RWPE2 (cell line): Measurements from ENCODE around the gene ZNF439.

ENCODE experiments used
- ATAC-seq: fragments of 200-7000 bp; cut with Tn5 transposase; 3 replicates; pipeline ENCODE4 v1.9.1; 2021; ENCODE audit warnings: low read depth
- DNase-seq: peaks from one replicate; pipeline ENCODE4 v3.0.0-alpha.2; 2020; ENCODE audit warnings: low spot score
- H3K27ac ChIP-seq: fragments of 450-650 bp; 2 replicates; pipeline ENCODE4 v1.5.1; 2017; ENCODE audit warnings: mild to moderate bottlenecking; ENCODE audit not compliant: poor library complexity, severe bottlenecking
- H3K27me3 ChIP-seq: fragments of 250-450 bp; sonication (Bioruptor Pico); 2 replicates; pipeline ENCODE4 v1.5.1; 2021; ENCODE audit warnings: mild to moderate bottlenecking, moderate library complexity; ENCODE audit not compliant: insufficient read depth, poor library complexity, severe bottlenecking
- H3K36me3 ChIP-seq: fragments of 250-450 bp; sonication (Bioruptor Pico); 2 replicates; pipeline ENCODE4 v1.5.1; 2020; ENCODE audit warnings: low read depth, mild to moderate bottlenecking, moderate library complexity
- H3K4me1 ChIP-seq: fragments of 250-450 bp; sonication (Bioruptor Pico); 2 replicates; pipeline ENCODE4 v1.5.1; 2021; ENCODE audit warnings: mild to moderate bottlenecking, moderate library complexity; ENCODE audit not compliant: insufficient read depth, poor library complexity, severe bottlenecking
- H3K4me3 ChIP-seq: fragments of 250-450 bp; sonication (Bioruptor Pico); 2 replicates; pipeline ENCODE4 v1.5.1; 2021; ENCODE audit warnings: mild to moderate bottlenecking, moderate library complexity; ENCODE audit not compliant: severe bottlenecking
- H3K9me3 ChIP-seq: fragments of 250-450 bp; sonication (Bioruptor Pico); 2 replicates; pipeline ENCODE4 v1.5.1; 2021; ENCODE audit warnings: mild to moderate bottlenecking, moderate library complexity; ENCODE audit not compliant: severe bottlenecking
- TF ChIP-seq, protein P1 (sequence below): fragments of 450-650 bp; IDR thresholded peaks from one replicate; pipeline ENCODE4 v1.5.1; 2017; ENCODE audit warnings: mild to moderate bottlenecking, moderate library complexity; ENCODE audit not compliant: poor library complexity, severe bottlenecking

The ZNF439 gene

DNA sequence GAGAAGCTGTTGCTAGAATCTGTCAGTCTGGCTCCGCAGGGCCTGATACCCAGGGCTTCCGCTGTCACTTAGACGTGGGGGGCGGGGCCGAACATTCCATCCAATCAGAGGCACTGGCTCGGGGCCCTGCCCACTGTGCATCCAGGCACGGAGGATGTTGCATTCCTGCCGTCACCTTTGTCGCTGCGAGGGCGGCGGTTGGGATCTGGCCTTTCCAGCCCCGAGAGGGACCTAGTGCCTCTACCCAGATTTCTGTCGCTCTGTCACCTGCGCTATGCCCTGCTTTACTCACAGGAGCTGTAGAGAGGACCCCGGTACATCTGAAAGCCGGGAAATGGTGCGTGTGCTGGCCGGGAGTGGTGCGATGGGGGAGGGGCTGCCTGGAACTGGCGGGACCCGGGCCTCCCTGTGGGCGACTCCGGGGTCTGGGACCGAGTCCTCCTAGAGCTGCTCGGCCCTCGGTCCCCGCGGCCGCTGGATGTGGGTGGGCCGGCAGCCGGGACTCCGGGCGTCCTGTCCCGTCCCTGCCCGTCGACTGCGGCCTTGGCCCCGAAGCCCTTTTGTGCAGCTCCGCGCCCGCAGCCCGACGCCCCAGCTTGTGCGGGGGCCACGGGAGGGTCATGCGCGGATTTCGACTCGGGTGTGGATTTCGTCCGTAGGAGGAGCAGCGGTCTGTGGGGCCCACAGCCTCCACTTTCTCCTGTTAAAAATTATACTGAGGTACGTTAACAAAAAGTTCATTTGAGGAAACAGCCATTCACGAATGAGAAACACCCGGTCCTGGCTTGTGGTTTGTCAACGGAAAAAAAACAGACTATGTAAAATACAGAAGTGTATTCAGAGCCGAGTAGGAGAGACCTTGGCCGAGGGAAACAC, at the start of gene ZNF439:
TSS of gene ZNF439 (plus strand) at position 133 of the 876 bp plus-strand sequence. CDS start at position 275, 142 bp downstream.
- Histone ChIP-seq H3K36me3 (no peaks in the 10 kb centered on the region), H3K27ac (no peak within 1 kb of the TSS), H3K4me1 (no peaks in the 10 kb centered on the region), H3K27me3 (no peaks in the 10 kb centered on the region), H3K9me3 (no peaks in the 10 kb centered on the region), H3K4me3 (peak within 1 kb of the TSS; percentile 36)
- TF ChIP-seq, protein P1, sequence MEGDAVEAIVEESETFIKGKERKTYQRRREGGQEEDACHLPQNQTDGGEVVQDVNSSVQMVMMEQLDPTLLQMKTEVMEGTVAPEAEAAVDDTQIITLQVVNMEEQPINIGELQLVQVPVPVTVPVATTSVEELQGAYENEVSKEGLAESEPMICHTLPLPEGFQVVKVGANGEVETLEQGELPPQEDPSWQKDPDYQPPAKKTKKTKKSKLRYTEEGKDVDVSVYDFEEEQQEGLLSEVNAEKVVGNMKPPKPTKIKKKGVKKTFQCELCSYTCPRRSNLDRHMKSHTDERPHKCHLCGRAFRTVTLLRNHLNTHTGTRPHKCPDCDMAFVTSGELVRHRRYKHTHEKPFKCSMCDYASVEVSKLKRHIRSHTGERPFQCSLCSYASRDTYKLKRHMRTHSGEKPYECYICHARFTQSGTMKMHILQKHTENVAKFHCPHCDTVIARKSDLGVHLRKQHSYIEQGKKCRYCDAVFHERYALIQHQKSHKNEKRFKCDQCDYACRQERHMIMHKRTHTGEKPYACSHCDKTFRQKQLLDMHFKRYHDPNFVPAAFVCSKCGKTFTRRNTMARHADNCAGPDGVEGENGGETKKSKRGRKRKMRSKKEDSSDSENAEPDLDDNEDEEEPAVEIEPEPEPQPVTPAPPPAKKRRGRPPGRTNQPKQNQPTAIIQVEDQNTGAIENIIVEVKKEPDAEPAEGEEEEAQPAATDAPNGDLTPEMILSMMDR = no peak
- DNase-seq = peak; percentile 80
- peak; percentile 96 for ATAC-seq

DNA sequence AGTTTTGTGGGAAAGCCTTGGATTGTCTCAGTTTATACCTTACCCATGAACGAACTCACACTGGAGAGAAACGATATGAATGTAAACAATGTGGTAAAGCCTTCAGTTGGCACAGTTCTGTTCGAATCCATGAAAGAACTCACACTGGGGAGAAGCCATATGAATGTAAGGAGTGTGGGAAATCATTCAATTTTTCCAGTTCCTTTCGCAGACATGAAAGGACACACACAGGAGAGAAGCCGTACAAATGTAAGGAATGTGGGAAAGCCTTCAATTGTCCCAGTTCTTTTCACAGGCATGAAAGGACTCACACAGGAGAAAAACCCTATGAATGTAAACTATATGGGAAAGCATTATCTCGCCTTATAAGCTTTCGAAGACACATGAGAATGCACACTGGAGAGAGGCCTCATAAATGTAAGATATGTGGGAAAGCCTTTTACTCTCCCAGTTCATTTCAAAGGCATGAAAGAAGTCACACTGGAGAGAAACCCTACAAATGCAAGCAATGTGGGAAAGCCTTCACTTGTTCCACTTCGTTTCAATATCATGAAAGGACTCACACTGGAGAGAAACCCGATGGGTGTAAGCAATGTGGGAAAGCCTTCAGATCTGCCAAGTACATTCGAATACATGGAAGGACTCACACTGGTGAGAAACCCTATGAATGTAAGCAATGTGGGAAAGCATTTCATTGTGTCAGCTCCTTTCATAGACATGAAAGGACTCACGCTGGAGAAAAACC, 42.0 kb upstream of the ZNF439 start:
- TF ChIP-seq, protein P1 = no peak
- DNase-seq (no peak), ATAC-seq (no peak)
- H3K27ac ChIP-seq = no peak overlapping the region
- no peak overlapping the region for H3K4me3 ChIP-seq
- no peaks in the 10 kb centered on the region for H3K36me3 ChIP-seq
- no peaks in the 10 kb centered on the region for H3K4me1 ChIP-seq
- no peaks in the 10 kb centered on the region for H3K27me3 ChIP-seq
- peaks cover 9% of the 10 kb centered on the region for H3K9me3 ChIP-seq

DNA sequence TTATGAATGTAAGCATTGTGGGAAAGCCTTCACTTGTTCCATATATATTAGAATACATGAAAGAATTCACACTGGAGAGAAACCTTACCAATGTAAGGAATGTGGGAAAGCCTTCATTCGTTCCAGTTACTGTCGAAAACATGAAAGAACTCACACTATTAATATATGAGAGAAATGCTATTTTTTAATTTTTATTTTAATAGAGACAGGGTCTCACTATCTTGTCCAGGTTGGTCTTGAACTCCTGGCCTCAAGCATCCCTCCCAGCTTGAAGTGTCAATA, 41.5 kb upstream of the ZNF439 start:
- ATAC-seq = no peak
- H3K4me3 ChIP-seq = no peak overlapping the region
- H3K9me3 ChIP-seq = peaks cover 9% of the 10 kb centered on the region
- no peak overlapping the region for H3K27ac ChIP-seq
- H3K4me1 ChIP-seq = no peaks in the 10 kb centered on the region
- H3K36me3 ChIP-seq = no peaks in the 10 kb centered on the region
- no peaks in the 10 kb centered on the region for H3K27me3 ChIP-seq
- TF ChIP-seq, protein P1 = no peak
- DNase-seq = no peak

DNA sequence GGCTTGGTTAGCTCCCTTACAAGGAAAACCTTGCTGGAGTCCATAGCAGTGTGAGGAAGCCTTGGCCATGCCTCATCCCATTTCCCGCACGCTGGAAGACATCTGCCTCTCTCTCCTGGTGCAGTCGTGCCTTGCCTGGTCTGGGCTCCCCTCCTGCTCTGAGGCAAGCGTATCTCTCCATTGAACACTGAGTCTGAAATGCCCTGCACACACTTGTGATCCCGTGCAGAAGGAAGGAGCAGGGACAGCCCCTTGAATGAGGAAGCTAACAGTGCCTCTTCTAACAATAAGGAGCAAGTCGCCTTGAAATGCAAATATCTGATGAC, 34.9 kb upstream of the ZNF439 start:
- DNase-seq = no peak
- Histone ChIP-seq H3K27me3 (no peaks in the 10 kb centered on the region), H3K4me1 (peaks cover 2% of the 10 kb centered on the region), H3K9me3 (no peaks in the 10 kb centered on the region), H3K27ac (peak overlapping the region; percentile 79), H3K36me3 (peaks cover 22% of the 10 kb centered on the region), H3K4me3 (peak overlapping the region; percentile 82)
- ATAC-seq = peak; percentile 7; the same call in 2 of the 3 replicates
- TF ChIP-seq, protein P1 = no peak
